ENCODE measurements around the gene ABAT. TPM values are rescaled to one million over a fixed set of nuclear protein-coding genes. Genes with fewer than 3 reads are reported as not detected.

ABAT gene
- total RNA-seq, 2 experiments from 2014 or later = 5.4 to 6.0 TPM

GRCh38 chr16:8760021-8760420 is 85.6 kb downstream of the ABAT start:
- ChIA-PET POLR2A (no interaction called here), CTCF (no interaction called here)
- Mint-ChIP-seq H3K36me3 (ENCODE audit: low read depth) (no peaks in the 10 kb centered on the region), H3K4me3 (no peak overlapping the region), H3K4me1 (no peaks in the 10 kb centered on the region), H3K27me3 (no peaks in the 10 kb centered on the region), H3K27ac (no peak overlapping the region), H3K9me3 (ENCODE audit: low read depth) (no peaks in the 10 kb centered on the region)
- ATAC-seq = no peak
- intact Hi-C loops (cut with DNase I, micrococcal nuclease) = no loop called here
- DNase-seq = no peak

- no peak overlapping the region for H3K27ac Mint-ChIP-seq
- no peaks in the 10 kb centered on the region for H3K27me3 Mint-ChIP-seq
- ATAC-seq (no peak), DNase-seq (no peak)
- H3K36me3 Mint-ChIP-seq (ENCODE audit: low read depth) = no peaks in the 10 kb centered on the region
- ChIA-PET CTCF (no interaction called here), POLR2A (interaction anchor here (0.7 kb wide), 1 partner anchor 48 kb away, joined by 3 read pairs; no protein-coding TSS in a partner anchor)
- no peaks in the 10 kb centered on the region for H3K9me3 Mint-ChIP-seq (ENCODE audit: low read depth)
- intact Hi-C loops (cut with DNase I, micrococcal nuclease) = no loop called here
- no peak overlapping the region for H3K4me3 Mint-ChIP-seq
- H3K4me1 Mint-ChIP-seq = no peaks in the 10 kb centered on the region
Measured at GRCh38 chr16:8761078-8761477, 86.7 kb downstream of the ABAT start.

- H3K4me3 Mint-ChIP-seq = no peak overlapping the region
- H3K36me3 Mint-ChIP-seq (ENCODE audit: low read depth) = no peaks in the 10 kb centered on the region
- H3K9me3 Mint-ChIP-seq (ENCODE audit: low read depth) = no peaks in the 10 kb centered on the region
- no peaks in the 10 kb centered on the region for H3K27me3 Mint-ChIP-seq
- no peak overlapping the region for H3K27ac Mint-ChIP-seq
- POLR2A ChIA-PET = no interaction called here
- no peaks in the 10 kb centered on the region for H3K4me1 Mint-ChIP-seq
- ATAC-seq (no peak), DNase-seq (no peak)
- CTCF ChIA-PET = no interaction called here
- intact Hi-C loops (cut with DNase I, micrococcal nuclease) = no loop called here
Measured at GRCh38 chr16:8762254-8762653, 87.8 kb downstream of the ABAT start.

GRCh38 chr16:8763083-8763482 is 88.7 kb downstream of the ABAT start:
- H3K36me3 Mint-ChIP-seq (ENCODE audit: low read depth) = no peaks in the 10 kb centered on the region
- intact Hi-C loops (cut with DNase I, micrococcal nuclease) = no loop called here
- CTCF ChIA-PET = no interaction called here
- H3K4me1 Mint-ChIP-seq = no peaks in the 10 kb centered on the region
- DNase-seq (no peak), ATAC-seq (no peak)
- no peak overlapping the region for H3K27ac Mint-ChIP-seq
- H3K9me3 Mint-ChIP-seq (ENCODE audit: low read depth) = no peaks in the 10 kb centered on the region
- no peaks in the 10 kb centered on the region for H3K27me3 Mint-ChIP-seq
- POLR2A ChIA-PET = no interaction called here
- no peak overlapping the region for H3K4me3 Mint-ChIP-seq

- no peak for DNase-seq
- intact Hi-C loops (cut with DNase I, micrococcal nuclease) = no loop called here
- no peaks in the 10 kb centered on the region for H3K9me3 Mint-ChIP-seq (ENCODE audit: low read depth)
- peaks cover 3% of the 10 kb centered on the region for H3K36me3 Mint-ChIP-seq (ENCODE audit: low read depth)
- H3K27me3 Mint-ChIP-seq = no peaks in the 10 kb centered on the region
- CTCF ChIA-PET = no interaction called here
- POLR2A ChIA-PET = no interaction called here
- ATAC-seq = no peak
- no peaks in the 10 kb centered on the region for H3K4me1 Mint-ChIP-seq
- H3K4me3 Mint-ChIP-seq = no peak overlapping the region
- H3K27ac Mint-ChIP-seq = no peak overlapping the region
Measured at GRCh38 chr16:8763899-8764298, 89.5 kb downstream of the ABAT start.

GRCh38 chr16:8764525-8765250 is 90.3 kb downstream of the ABAT start:
- H3K9me3 Mint-ChIP-seq (ENCODE audit: low read depth) = no peaks in the 10 kb centered on the region
- no peak for DNase-seq
- CTCF ChIA-PET = no interaction called here
- H3K4me3 Mint-ChIP-seq = no peak overlapping the region
- intact Hi-C loops (cut with DNase I, micrococcal nuclease) = no loop called here
- ATAC-seq = no peak
- no peaks in the 10 kb centered on the region for H3K27me3 Mint-ChIP-seq
- no peaks in the 10 kb centered on the region for H3K4me1 Mint-ChIP-seq
- H3K36me3 Mint-ChIP-seq (ENCODE audit: low read depth) = peaks cover 3% of the 10 kb centered on the region
- POLR2A ChIA-PET = no interaction called here
- no peak overlapping the region for H3K27ac Mint-ChIP-seq

- Mint-ChIP-seq H3K36me3 (ENCODE audit: low read depth) (peaks cover 3% of the 10 kb centered on the region), H3K4me3 (no peak overlapping the region), H3K27me3 (no peaks in the 10 kb centered on the region), H3K4me1 (no peaks in the 10 kb centered on the region), H3K27ac (no peak overlapping the region), H3K9me3 (ENCODE audit: low read depth) (no peaks in the 10 kb centered on the region)
- intact Hi-C loops (cut with DNase I, micrococcal nuclease) = no loop called here
- POLR2A ChIA-PET = no interaction called here
- CTCF ChIA-PET = no interaction called here
- DNase-seq = no peak
- ATAC-seq = no peak
Measured at GRCh38 chr16:8767176-8767575, 92.8 kb downstream of the ABAT start.

GRCh38 chr16:8768283-8768682 is 93.9 kb downstream of the ABAT start:
- H3K36me3 Mint-ChIP-seq (ENCODE audit: low read depth) = peaks cover 3% of the 10 kb centered on the region
- H3K27ac Mint-ChIP-seq = no peak overlapping the region
- no peaks in the 10 kb centered on the region for H3K9me3 Mint-ChIP-seq (ENCODE audit: low read depth)
- no peaks in the 10 kb centered on the region for H3K27me3 Mint-ChIP-seq
- POLR2A ChIA-PET = no interaction called here
- intact Hi-C loops (cut with DNase I, micrococcal nuclease) = no loop called here
- CTCF ChIA-PET = no interaction called here
- no peak overlapping the region for H3K4me3 Mint-ChIP-seq
- ATAC-seq = no peak
- DNase-seq = no peak
- H3K4me1 Mint-ChIP-seq = no peaks in the 10 kb centered on the region

GRCh38 chr16:8768692-8769091 is 94.3 kb downstream of the ABAT start:
- Mint-ChIP-seq H3K4me1 (no peaks in the 10 kb centered on the region), H3K4me3 (no peak overlapping the region), H3K27ac (no peak overlapping the region), H3K27me3 (no peaks in the 10 kb centered on the region), H3K36me3 (ENCODE audit: low read depth) (peaks cover 3% of the 10 kb centered on the region), H3K9me3 (ENCODE audit: low read depth) (no peaks in the 10 kb centered on the region)
- POLR2A ChIA-PET = no interaction called here
- CTCF ChIA-PET = no interaction called here
- DNase-seq (no peak), ATAC-seq (no peak)
- intact Hi-C loops (cut with DNase I, micrococcal nuclease) = no loop called here

- intact Hi-C loops (cut with DNase I, micrococcal nuclease) = no loop called here
- no peak for DNase-seq
- ChIA-PET POLR2A (no interaction called here), CTCF (no interaction called here)
- H3K27ac Mint-ChIP-seq = no peak overlapping the region
- H3K9me3 Mint-ChIP-seq (ENCODE audit: low read depth) = no peaks in the 10 kb centered on the region
- ATAC-seq = no peak
- H3K4me1 Mint-ChIP-seq = no peaks in the 10 kb centered on the region
- H3K4me3 Mint-ChIP-seq = no peak overlapping the region
- no peaks in the 10 kb centered on the region for H3K27me3 Mint-ChIP-seq
- H3K36me3 Mint-ChIP-seq (ENCODE audit: low read depth) = peaks cover 13% of the 10 kb centered on the region
Measured at GRCh38 chr16:8773537-8773936, 99.1 kb downstream of the ABAT start.

GRCh38 chr16:8774208-8774607 is 99.8 kb downstream of the ABAT start:
- Mint-ChIP-seq H3K27ac (no peak overlapping the region), H3K4me1 (no peaks in the 10 kb centered on the region)
- POLR2A ChIA-PET = no interaction called here

GRCh38 chr16:8775359-8775758 is 100.9 kb downstream of the ABAT start:
- no peak for ATAC-seq
- H3K4me3 Mint-ChIP-seq = no peak overlapping the region
- no peak for DNase-seq
- H3K4me1 Mint-ChIP-seq = no peaks in the 10 kb centered on the region
- no peak overlapping the region for H3K27ac Mint-ChIP-seq
- ChIA-PET CTCF (interaction anchor here (0.6 kb wide), 1 partner anchor 115 kb away, joined by 4 read pairs; no protein-coding TSS in a partner anchor), POLR2A (no interaction called here)
- H3K27me3 Mint-ChIP-seq = no peaks in the 10 kb centered on the region
- H3K9me3 Mint-ChIP-seq (ENCODE audit: low read depth) = no peaks in the 10 kb centered on the region
- intact Hi-C loops (cut with DNase I, micrococcal nuclease) = no loop called here
- H3K36me3 Mint-ChIP-seq (ENCODE audit: low read depth) = peaks cover 10% of the 10 kb centered on the region

More at GRCh38 chr16:8774208-8774607, 99.8 kb downstream of the ABAT start:
- no peaks in the 10 kb centered on the region for H3K9me3 Mint-ChIP-seq (ENCODE audit: low read depth)
- ATAC-seq (no peak), DNase-seq (no peak)
- no peak overlapping the region for H3K4me3 Mint-ChIP-seq
- no peaks in the 10 kb centered on the region for H3K27me3 Mint-ChIP-seq
- intact Hi-C loops (cut with DNase I, micrococcal nuclease) = no loop called here
- H3K36me3 Mint-ChIP-seq (ENCODE audit: low read depth) = peaks cover 10% of the 10 kb centered on the region
- CTCF ChIA-PET = interaction anchor here (0.7 kb wide), 1 partner anchor 106 kb away, joined by 3 read pairs; no protein-coding TSS in a partner anchor
